K562 (cell line): ENCODE data around the gene TSPAN12. TPM values are rescaled to one million over a fixed set of nuclear protein-coding genes. Genes with fewer than 3 reads are reported as not detected.

Source experiments
- ATAC-seq: fragments of 200-7000 bp; cut with Tn5 transposase; 3 replicates; pipeline ENCODE4 v1.9.1; 2020; ENCODE audit warnings: moderate library complexity
- BruUV-seq: library from RNA; stranded (reverse); fragments of 400-500 nt; replicated peaks from 2 replicates; lab custom pipeline; 2021; lab: Mats Ljungman, UMichigan
- CTCF ChIA-PET: fragments of 300-600 bp; formaldehyde crosslinking; extraction: SDS; loops from one replicate; lab custom pipeline; 2021; ENCODE audit warnings: low intra/inter-chr PET ratio; lab: Yijun Ruan, JAX
- POLR2A ChIA-PET: fragments of 300-600, 350-650 bp; sonication (Branson Sonifier 250); formaldehyde crosslinking; extraction: SDS; loops from one replicate; lab custom pipeline; 2021; ENCODE audit warnings: antibody characterized with exemption, inconsistent platforms; lab: Yijun Ruan, JAX
- DNase-seq, 4 experiments: peaks; one replicate each; pipeline versions ENCODE4 v3.0.0 to v3.0.0-alpha.2; 2011 to 2018; ENCODE audit warnings: low spot score in 3 of 4, mixed read lengths in 3 of 4; ENCODE audit errors: extremely low read depth in 1 of 4
- FAIRE-seq: peaks from 2 replicates; lab custom pipeline; 2011; peaks lifted over from hg19 to GRCh38; lab: Jason Lieb, UNC
- H2AFZ ChIP-seq: 2 replicates; pipeline ENCODE4 v1.6.0; 2011; ENCODE audit warnings: low read depth, low read length, control low read depth, inconsistent platforms
- H3K27ac ChIP-seq: fragments of 200-600 bp; 3 replicates; pipeline ENCODE4 v1.8.0; 2011; ENCODE audit warnings: low read depth, mild to moderate bottlenecking, control low read depth, inconsistent platforms, low read length, moderate library complexity, mixed read lengths; ENCODE audit errors: extremely low read depth
- H3K27me3 ChIP-seq, 2 experiments: fragments of 300-600 bp in 1 of 2; 2 replicates in 1 of 2; 3 replicates in 1 of 2; pipeline versions ENCODE4 v1.6.0 to v1.8.0; 2011; ENCODE audit warnings: inconsistent platforms in 2 of 2, low read length in 2 of 2, mild to moderate bottlenecking in 1 of 2, mixed read lengths in 1 of 2, moderate library complexity in 1 of 2; ENCODE audit not compliant: control insufficient read depth in 2 of 2, insufficient read depth in 2 of 2
- H3K36me3 ChIP-seq: fragments of 300-600 bp; 3 replicates; pipeline ENCODE4 v1.8.0; 2011; ENCODE audit warnings: mild to moderate bottlenecking, low read length, inconsistent platforms; ENCODE audit not compliant: control insufficient read depth, insufficient read depth
- H3K4me1 ChIP-seq, 2 experiments: fragments of 200-600 bp in 1 of 2; replicated peaks in 1 of 2; 2 replicates in 1 of 2; 3 replicates in 1 of 2; pipeline versions ENCODE4 v1.5.1 to v1.8.0; 2011; ENCODE audit warnings: inconsistent platforms in 2 of 2, low read length in 2 of 2, mild to moderate bottlenecking in 1 of 2, mixed read lengths in 1 of 2, moderate library complexity in 1 of 2; ENCODE audit not compliant: control insufficient read depth in 2 of 2, insufficient read depth in 2 of 2
- H3K4me2 ChIP-seq: 2 replicates; pipeline ENCODE4 v1.6.1; 2011; ENCODE audit warnings: low read length, control low read depth, inconsistent platforms, mixed read lengths; ENCODE audit not compliant: insufficient read depth
- H3K4me3 ChIP-seq: fragments of 200-600 bp; sonication (generic), shearing (Covaris generic); 2 replicates; pipeline ENCODE4 v1.5.1; 2016; ENCODE audit warnings: control low read depth, inconsistent platforms
- H3K79me2 ChIP-seq: fragments of 200-600 bp; 3 replicates; pipeline ENCODE4 v1.8.0; 2011; ENCODE audit warnings: low read length, inconsistent platforms; ENCODE audit not compliant: control insufficient read depth, insufficient read depth
- H3K9ac ChIP-seq, 2 experiments: 2 replicates each; pipeline versions ENCODE4 v1.6.0 to v1.6.1; 2011; ENCODE audit warnings: low read depth in 2 of 2, low read length in 2 of 2, control low read depth in 1 of 2, inconsistent platforms in 1 of 2, mild to moderate bottlenecking in 1 of 2, mixed read lengths in 1 of 2; ENCODE audit not compliant: insufficient read depth in 1 of 2
- H3K9me1 ChIP-seq: one replicate; pipeline ENCODE4 v1.6.0; 2011; ENCODE audit warnings: inconsistent platforms, mild to moderate bottlenecking, low read length, moderate library complexity; ENCODE audit not compliant: control insufficient read depth, insufficient read depth
- H3K9me3 ChIP-seq: replicated peaks from 2 replicates; pipeline ENCODE4 v1.5.1; 2011; ENCODE audit warnings: low read depth, low read length, inconsistent platforms; ENCODE audit not compliant: control insufficient read depth, insufficient read depth
- H4K20me1 ChIP-seq: replicated peaks from 2 replicates; pipeline ENCODE4 v1.6.1; 2011; ENCODE audit warnings: low read length, inconsistent platforms, mixed read lengths; ENCODE audit not compliant: control insufficient read depth, insufficient read depth
- CREBBP ChIP-seq: IDR thresholded peaks from one replicate; pipeline ENCODE4 v1.6.1; 2012; ENCODE audit warnings: low read depth, mild to moderate bottlenecking, control low read depth, inconsistent platforms, low read length
- ESRRB ChIP-seq: fragments of 250-450 bp; sonication (Bioruptor Pico); IDR thresholded peaks from 2 replicates; pipeline ENCODE4 v1.5.0; 2020; ENCODE audit warnings: mild to moderate bottlenecking, moderate library complexity, borderline replicate concordance
- L3MBTL2 ChIP-seq: fragments of 450-650 bp; IDR thresholded peaks from 2 replicates; pipeline ENCODE4 v1.6.1; 2016; ENCODE audit warnings: mild to moderate bottlenecking, moderate library complexity
- XRCC5 ChIP-seq: fragments of 200-400 bp; formaldehyde crosslinking; IDR thresholded peaks from 2 replicates; pipeline ENCODE4 v1.6.1; 2017; ENCODE audit warnings: low read depth, mild to moderate bottlenecking, low read length
- WGBS: fragments of 100-300 bp; shearing (Covaris generic); methylation state at CpG from one replicate; pipeline ENCODE4 v1.1.6; 2016; ENCODE audit warnings: low coverage, mixed read lengths; ENCODE audit not compliant: insufficient coverage; ENCODE audit errors: missing lambda C conversion rate; 5-methylcytosine and 5-hydroxymethylcytosine counted together
- in situ Hi-C: fragments of 300-500 bp; cut with MboI; formaldehyde crosslinking; loops from 4 replicates; pipeline ENCODE4 v1.15.0; 2018; ENCODE audit warnings: inconsistent platforms, mixed read lengths
- intact Hi-C: fragments of 100-400 bp; cut with micrococcal nuclease; formaldehyde crosslinking; loops from 2 replicates; pipeline ENCODE4 v1.14.2; 2022
- polyA plus RNA-seq, 8 experiments: library from polyadenylated mRNA; depleted of rRNA in 4 of 8; stranded (reverse) in 5 of 8; unstranded in 3 of 8; fragments of >200 nt; fragmentation: Nextera tagmentation in 2 of 8; fragmentation: Illumina TruSeq in 1 of 8; extraction: Ambion mirVana in 2 of 8; extraction: Trizol in 1 of 8; gene quantifications; 2 replicates each; pipeline versions ENCODE4 v1.2.1 to v1.2.3, GENCODE V29; 2011 to 2014; ENCODE audit warnings: inconsistent platforms in 1 of 8, missing spikeins in 1 of 8
- total RNA-seq, 7 experiments: library from RNA; depleted of rRNA in 6 of 7; stranded (reverse); fragments of >200 nt in 6 of 7; fragmentation: Illumina TruSeq in 2 of 7; extraction: Trizol in 2 of 7; gene quantifications; 2 replicates each; pipeline versions ENCODE4 v1.2.1 to v1.2.3, GENCODE V29; 2011 to 2021; ENCODE audit warnings: low replicate concordance in 1 of 7
- TF ChIP-seq, protein P1 (sequence below): fragments of 250-450 bp; sonication (Bioruptor Pico); IDR thresholded peaks from 2 replicates; pipeline ENCODE4 v1.4.0; 2020

TSPAN12 gene
- total and polyA plus RNA-seq, 9 of the 15 experiments (the other 6 are each of a cell fraction or from before 2014, with no cell fraction given) = 0.13 to 1.7 (median 0.35) TPM; not detected in 1

DNA sequence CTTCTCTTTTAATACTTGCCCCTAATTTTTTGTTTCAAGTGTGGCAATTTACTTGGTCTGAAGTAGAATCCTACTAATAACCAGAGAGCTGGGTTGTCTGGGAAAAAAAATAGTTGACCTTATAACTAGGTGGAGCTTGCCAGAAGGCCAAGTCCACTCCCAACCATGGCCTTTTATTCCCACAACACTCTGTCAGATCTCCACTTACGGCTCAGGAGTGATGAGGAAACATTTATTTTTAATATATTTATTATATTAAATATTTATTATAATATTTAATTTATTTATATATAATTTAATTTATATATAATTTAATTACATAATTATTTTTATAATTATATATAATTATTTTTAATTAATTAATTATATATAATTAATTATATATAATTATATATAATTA lies 58.8 kb downstream of the TSPAN12 start (continued):
- TF ChIP-seq, protein P1, sequence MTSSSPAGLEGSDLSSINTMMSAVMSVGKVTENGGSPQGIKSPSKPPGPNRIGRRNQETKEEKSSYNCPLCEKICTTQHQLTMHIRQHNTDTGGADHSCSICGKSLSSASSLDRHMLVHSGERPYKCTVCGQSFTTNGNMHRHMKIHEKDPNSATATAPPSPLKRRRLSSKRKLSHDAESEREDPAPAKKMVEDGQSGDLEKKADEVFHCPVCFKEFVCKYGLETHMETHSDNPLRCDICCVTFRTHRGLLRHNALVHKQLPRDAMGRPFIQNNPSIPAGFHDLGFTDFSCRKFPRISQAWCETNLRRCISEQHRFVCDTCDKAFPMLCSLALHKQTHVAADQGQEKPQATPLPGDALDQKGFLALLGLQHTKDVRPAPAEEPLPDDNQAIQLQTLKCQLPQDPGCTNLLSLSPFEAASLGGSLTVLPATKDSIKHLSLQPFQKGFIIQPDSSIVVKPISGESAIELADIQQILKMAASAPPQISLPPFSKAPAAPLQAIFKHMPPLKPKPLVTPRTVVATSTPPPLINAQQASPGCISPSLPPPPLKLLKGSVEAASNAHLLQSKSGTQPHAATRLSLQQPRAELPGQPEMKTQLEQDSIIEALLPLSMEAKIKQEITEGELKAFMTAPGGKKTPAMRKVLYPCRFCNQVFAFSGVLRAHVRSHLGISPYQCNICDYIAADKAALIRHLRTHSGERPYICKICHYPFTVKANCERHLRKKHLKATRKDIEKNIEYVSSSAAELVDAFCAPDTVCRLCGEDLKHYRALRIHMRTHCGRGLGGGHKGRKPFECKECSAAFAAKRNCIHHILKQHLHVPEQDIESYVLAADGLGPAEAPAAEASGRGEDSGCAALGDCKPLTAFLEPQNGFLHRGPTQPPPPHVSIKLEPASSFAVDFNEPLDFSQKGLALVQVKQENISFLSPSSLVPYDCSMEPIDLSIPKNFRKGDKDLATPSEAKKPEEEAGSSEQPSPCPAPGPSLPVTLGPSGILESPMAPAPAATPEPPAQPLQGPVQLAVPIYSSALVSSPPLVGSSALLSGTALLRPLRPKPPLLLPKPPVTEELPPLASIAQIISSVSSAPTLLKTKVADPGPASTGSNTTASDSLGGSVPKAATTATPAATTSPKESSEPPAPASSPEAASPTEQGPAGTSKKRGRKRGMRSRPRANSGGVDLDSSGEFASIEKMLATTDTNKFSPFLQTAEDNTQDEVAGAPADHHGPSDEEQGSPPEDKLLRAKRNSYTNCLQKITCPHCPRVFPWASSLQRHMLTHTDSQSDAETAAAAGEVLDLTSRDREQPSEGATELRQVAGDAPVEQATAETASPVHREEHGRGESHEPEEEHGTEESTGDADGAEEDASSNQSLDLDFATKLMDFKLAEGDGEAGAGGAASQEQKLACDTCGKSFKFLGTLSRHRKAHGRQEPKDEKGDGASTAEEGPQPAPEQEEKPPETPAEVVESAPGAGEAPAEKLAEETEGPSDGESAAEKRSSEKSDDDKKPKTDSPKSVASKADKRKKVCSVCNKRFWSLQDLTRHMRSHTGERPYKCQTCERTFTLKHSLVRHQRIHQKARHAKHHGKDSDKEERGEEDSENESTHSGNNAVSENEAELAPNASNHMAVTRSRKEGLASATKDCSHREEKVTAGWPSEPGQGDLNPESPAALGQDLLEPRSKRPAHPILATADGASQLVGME (CRISPR knock-in tag) = no peak

DNA sequence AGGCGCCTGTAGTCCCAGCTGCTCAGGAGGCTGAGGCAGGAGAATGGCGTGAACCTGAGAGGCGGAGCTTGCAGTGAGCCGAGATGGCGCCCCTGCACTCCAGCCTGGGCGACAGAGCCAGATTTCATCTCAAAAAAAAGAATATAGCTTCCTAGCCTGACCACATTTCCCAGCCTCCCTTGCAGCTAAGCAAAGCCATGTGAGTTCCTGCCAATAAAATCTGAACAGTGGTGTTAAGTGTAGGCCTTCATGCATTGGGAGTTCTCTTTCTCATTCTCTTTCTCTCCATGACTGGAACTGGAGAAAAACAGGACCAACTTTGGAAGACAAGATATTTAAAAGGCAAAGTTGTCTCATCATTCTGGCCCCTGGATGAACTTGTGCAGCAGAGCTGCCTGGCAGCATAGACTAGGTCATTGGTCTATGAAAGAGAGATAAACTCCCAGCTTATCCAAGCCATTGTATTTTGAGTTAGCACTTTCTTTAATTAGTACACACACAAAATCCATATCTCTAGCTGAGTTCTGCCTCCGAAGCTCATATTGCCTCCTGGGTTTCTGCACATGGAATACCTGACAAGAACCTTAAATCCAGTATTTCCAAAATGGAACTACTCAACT lies 60.8 kb downstream of the TSPAN12 start:
- TF ChIP-seq XRCC5 = no peak
- TF ChIP-seq CREBBP = no peak
- TF ChIP-seq ESRRB (CRISPR knock-in tag) = no peak
- peak; percentile 26; the same call in 1 of the 2 replicates for TF ChIP-seq L3MBTL2

More for the DNA sequence above, 60.8 kb downstream of the TSPAN12 start:
- Histone ChIP-seq H4K20me1 (no peaks in the 10 kb centered on the region), H3K9me1 (no peaks in the 10 kb centered on the region), H3K9ac (no peak overlapping the region), H3K27me3 (0 out of 5 replicates have a peak, but pooled peaks cover 0 to 3% of the 10 kb centered on the region in 2 experiments), H3K79me2 (no peaks in the 10 kb centered on the region), H3K27ac (no peak overlapping the region), H2AFZ (no peak overlapping the region), H3K4me3 (no peak overlapping the region), H3K4me1 (no peaks in the 10 kb centered on the region; a peak in 1 of 5 replicates), H3K36me3 (no peaks in the 10 kb centered on the region), H3K9me3 (no peaks in the 10 kb centered on the region), H3K4me2 (no peak overlapping the region)
- WGBS = 12% methylated on average over 7 of the region's 7 CpGs
- DNase-seq = no peak
- BruUV-seq = no TSS peak
- CTCF ChIA-PET = no interaction called here
- ATAC-seq = peak; percentile 9; the same call in 1 of the 3 replicates
- in situ Hi-C loops (loop anchor here (10.0 to 25.0 kb wide), 2 partner anchors 518 to 740 kb away; no protein-coding TSS in a partner anchor), intact Hi-C loops (no loop called here)
- FAIRE-seq = no peak
- POLR2A ChIA-PET = interaction anchor here (1.1 kb wide), 1 partner anchor 12 kb away, joined by 3 read pairs; no protein-coding TSS in a partner anchor
